IMR-90 (cell line): ENCODE measurements around the gene NR4A2. TPM values are rescaled to one million over a fixed set of nuclear protein-coding genes. Genes with fewer than 3 reads are reported as not detected.

Experiments used
- ATAC-seq: fragments of 200-7000 bp; cut with Tn5 transposase; 2 replicates; pipeline ENCODE4 v1.9.1; 2020; ENCODE audit warnings: low read depth, mild to moderate bottlenecking, moderate library complexity
- BruUV-seq: library from RNA; stranded (reverse); fragments of 400-500 nt; replicated peaks from 2 replicates; lab custom pipeline; 2021; lab: Mats Ljungman, UMichigan
- CTCF ChIA-PET: fragments of 300-600 bp; formaldehyde crosslinking; extraction: SDS; loops from one replicate; lab custom pipeline; 2021; ENCODE audit warnings: antibody characterized with exemption; lab: Yijun Ruan, JAX
- POLR2A ChIA-PET: fragments of 300-600 bp; sonication (Branson Sonifier 250); formaldehyde crosslinking; loops from one replicate; lab custom pipeline; 2022; ENCODE audit warnings: antibody characterized with exemption; ENCODE audit not compliant: unreplicated experiment; lab: Charles Lee
- DNase-seq: peaks from one replicate; pipeline ENCODE4 v3.0.0; 2013
- H2AFZ ChIP-seq: replicated peaks from 2 replicates; pipeline ENCODE3; 2013; ENCODE audit warnings: low read length, mild to moderate bottlenecking; ENCODE audit not compliant: poor library complexity
- H2AK5ac ChIP-seq: 2 replicates; pipeline ENCODE4 v1.6.1; 2013; ENCODE audit warnings: low read depth, low read length, inconsistent platforms
- H2AK9ac ChIP-seq: replicated peaks from 2 replicates; pipeline ENCODE3; 2013; ENCODE audit warnings: mild to moderate bottlenecking, low read depth, low read length, moderate library complexity; ENCODE audit not compliant: poor library complexity
- H2BK120ac ChIP-seq: 2 replicates; pipeline ENCODE4 v1.6.1; 2013; ENCODE audit warnings: low read depth, low read length, inconsistent platforms
- H2BK15ac ChIP-seq: 3 replicates; pipeline ENCODE4 v1.6.1; 2013; ENCODE audit warnings: low read depth, low read length, inconsistent platforms
- H2BK20ac ChIP-seq: 2 replicates; pipeline ENCODE4 v1.6.1; 2013; ENCODE audit warnings: low read depth, mild to moderate bottlenecking, inconsistent platforms, low read length, moderate library complexity
- H2BK5ac ChIP-seq: 2 replicates; pipeline ENCODE4 v1.6.1; 2013; ENCODE audit warnings: mild to moderate bottlenecking, low read depth, low read length, inconsistent platforms; ENCODE audit not compliant: poor library complexity, severe bottlenecking
- H3K14ac ChIP-seq: replicated peaks from 2 replicates; pipeline ENCODE4 v1.6.1; 2013; ENCODE audit warnings: low read depth, low read length, inconsistent platforms
- H3K18ac ChIP-seq: 2 replicates; pipeline ENCODE4 v1.6.1; 2013; ENCODE audit warnings: low read depth, low read length, control low read depth
- H3K23ac ChIP-seq: 2 replicates; pipeline ENCODE4 v1.6.1; 2013; ENCODE audit warnings: low read depth, low read length, inconsistent platforms
- H3K27ac ChIP-seq: 2 replicates; pipeline ENCODE4 v1.5.1; 2013; ENCODE audit warnings: mild to moderate bottlenecking, control low read depth, low read length; ENCODE audit not compliant: insufficient read depth
- H3K27me3 ChIP-seq: 2 replicates; pipeline ENCODE4 v1.6.1; 2013; ENCODE audit warnings: low read length; ENCODE audit not compliant: control insufficient read depth, insufficient read depth
- H3K36me3 ChIP-seq: 2 replicates; pipeline ENCODE4 v1.6.1; 2013; ENCODE audit warnings: low read length, mixed read lengths; ENCODE audit not compliant: control insufficient read depth, insufficient read depth
- H3K4ac ChIP-seq: 2 replicates; pipeline ENCODE4 v1.6.1; 2013; ENCODE audit warnings: low read depth, low read length, inconsistent platforms
- H3K4me1 ChIP-seq: 2 replicates; pipeline ENCODE4 v1.6.1; 2013; ENCODE audit warnings: low read length, mixed read lengths; ENCODE audit not compliant: control insufficient read depth, insufficient read depth
- H3K4me2 ChIP-seq: 2 replicates; pipeline ENCODE4 v1.6.1; 2013; ENCODE audit warnings: low read depth, mild to moderate bottlenecking, control low read depth, low read length, moderate library complexity
- H3K4me3 ChIP-seq: 2 replicates; pipeline ENCODE4 v1.5.1; 2013; ENCODE audit warnings: low read depth, mild to moderate bottlenecking, control low read depth, low read length, moderate library complexity; ENCODE audit not compliant: insufficient read depth
- H3K56ac ChIP-seq: 2 replicates; pipeline ENCODE4 v1.6.1; 2013; ENCODE audit warnings: low read length, inconsistent platforms; ENCODE audit not compliant: insufficient read depth; ENCODE audit errors: extremely low read depth
- H3K79me1 ChIP-seq, 2 experiments: 2 replicates each; pipeline ENCODE4 v1.6.1; 2013; ENCODE audit warnings: low read length in 2 of 2, inconsistent platforms in 1 of 2, low read depth in 1 of 2
- H3K9ac ChIP-seq: 2 replicates; pipeline ENCODE4 v1.6.1; 2013; ENCODE audit warnings: low read depth, low read length, control low read depth
- H3K9me1 ChIP-seq: 2 replicates; pipeline ENCODE4 v1.6.1; 2013; ENCODE audit warnings: low read length, inconsistent platforms; ENCODE audit not compliant: insufficient read depth
- H3K9me3 ChIP-seq: 2 replicates; pipeline ENCODE4 v1.6.1; 2013; ENCODE audit warnings: low read length; ENCODE audit not compliant: control insufficient read depth, insufficient read depth
- H4K20me1 ChIP-seq: 2 replicates; pipeline ENCODE4 v1.6.1; 2013; ENCODE audit warnings: low read length, inconsistent platforms; ENCODE audit not compliant: insufficient read depth
- H4K5ac ChIP-seq: 2 replicates; pipeline ENCODE4 v1.6.1; 2013; ENCODE audit warnings: mild to moderate bottlenecking, low read depth, low read length, control low read depth
- H4K8ac ChIP-seq, 2 experiments: 2 replicates each; pipeline ENCODE4 v1.6.1; 2013; ENCODE audit warnings: low read depth in 2 of 2, low read length in 2 of 2, control low read depth in 1 of 2, inconsistent platforms in 1 of 2
- H4K91ac ChIP-seq: 2 replicates; pipeline ENCODE4 v1.6.1; 2013; ENCODE audit warnings: low read depth, low read length, inconsistent platforms; ENCODE audit not compliant: insufficient read depth
- CHD1 ChIP-seq: IDR thresholded peaks from 2 replicates; pipeline ENCODE4 v1.6.1; 2012; ENCODE audit warnings: low read depth, low read length, improper control_type of control experiment
- FOS ChIP-seq: fragments of 150-350 bp; IDR thresholded peaks from 2 replicates; pipeline ENCODE4 v1.6.1; 2016; ENCODE audit warnings: low read depth, low read length
- MAFK ChIP-seq: IDR thresholded peaks from 2 replicates; pipeline ENCODE4 v1.6.1; 2012; ENCODE audit warnings: low read depth, low read length, improper control_type of control experiment
- MAZ ChIP-seq: IDR thresholded peaks from 2 replicates; pipeline ENCODE4 v1.6.1; 2012; ENCODE audit warnings: low read depth, mild to moderate bottlenecking, low read length, improper control_type of control experiment, moderate library complexity, borderline replicate concordance
- MXI1 ChIP-seq: IDR thresholded peaks from 2 replicates; pipeline ENCODE4 v1.6.1; 2012; ENCODE audit warnings: low read depth, mild to moderate bottlenecking, low read length, moderate library complexity, borderline replicate concordance
- NFE2L2 ChIP-seq: fragments of 150-350 bp; IDR thresholded peaks from 2 replicates; pipeline ENCODE4 v1.6.1; 2016; ENCODE audit warnings: low read depth, mild to moderate bottlenecking, low read length
- POLR2A ChIP-seq: IDR thresholded peaks from 2 replicates; pipeline ENCODE4 v1.6.1; 2012; ENCODE audit warnings: mild to moderate bottlenecking, low read depth, low read length
- RAD21 ChIP-seq: IDR thresholded peaks from 2 replicates; pipeline ENCODE4 v1.6.1; 2012; ENCODE audit warnings: low read length, improper control_type of control experiment
- RFX5 ChIP-seq: IDR thresholded peaks from 2 replicates; pipeline ENCODE4 v1.8.0; 2012; ENCODE audit warnings: low read depth, mild to moderate bottlenecking, low read length, moderate library complexity
- SMC3 ChIP-seq: fragments of 150-350 bp; IDR thresholded peaks from 2 replicates; pipeline ENCODE4 v1.6.1; 2016; ENCODE audit warnings: low read depth, mild to moderate bottlenecking, antibody characterized with exemption, low read length, moderate library complexity
- WGBS, 2 experiments: methylation state at CpG; one replicate each; pipeline versions ENCODE4 v1.1.5 to v1.1.7; 2013; ENCODE audit warnings: missing lambda C conversion rate in 2 of 2; ENCODE audit not compliant: insufficient read length in 1 of 2; ENCODE audit errors: extremely low coverage in 2 of 2; 5-methylcytosine and 5-hydroxymethylcytosine counted together
- dilution Hi-C: fragments of 300-500 bp; cut with HindIII; formaldehyde crosslinking; loops from one replicate; pipeline ENCODE4 v1.14.3; 2018; ENCODE audit warnings: low sequenced_read_pairs; ENCODE audit not compliant: unreplicated experiment
- in situ Hi-C: fragments of 300-500 bp; cut with MboI; formaldehyde crosslinking; loops from 3 replicates; pipeline ENCODE4 v1.14.3; 2019; ENCODE audit warnings: low sequenced_read_pairs, inconsistent platforms, mixed read lengths
- intact Hi-C: fragments of 100-400 bp; cut with micrococcal nuclease; formaldehyde crosslinking; loops from 2 replicates; pipeline ENCODE4 v1.10.0; 2022
- polyA plus RNA-seq, 3 experiments: library from polyadenylated mRNA; depleted of rRNA; stranded (reverse); fragments of >200 nt; gene quantifications; 2 replicates each; pipeline ENCODE4 v1.2.3, GENCODE V29; 2012; ENCODE audit warnings: low replicate concordance in 1 of 3
- total RNA-seq: library from RNA; depleted of rRNA; stranded (reverse); fragments of >200 nt; gene quantifications from 2 replicates; pipeline ENCODE4 v1.2.3, GENCODE V29; 2012
- TF ChIP-seq, protein P1 (sequence below): fragments of 150-350 bp; IDR thresholded peaks from 2 replicates; pipeline ENCODE4 v1.6.1; 2016; ENCODE audit warnings: low read depth, mild to moderate bottlenecking, low read length, moderate library complexity, borderline replicate concordance
- TF ChIP-seq, protein P2 (sequence below): conservative IDR thresholded peaks from 2 replicates; pipeline ENCODE4 v1.5.1; 2012; ENCODE audit warnings: mild to moderate bottlenecking, low read depth, low read length, improper control_type of control experiment

The NR4A2 gene
- total and polyA plus RNA-seq, 2 of the 4 experiments (the other 2 are of a cell fraction) = 0.72 to 2.3 TPM

DNA sequence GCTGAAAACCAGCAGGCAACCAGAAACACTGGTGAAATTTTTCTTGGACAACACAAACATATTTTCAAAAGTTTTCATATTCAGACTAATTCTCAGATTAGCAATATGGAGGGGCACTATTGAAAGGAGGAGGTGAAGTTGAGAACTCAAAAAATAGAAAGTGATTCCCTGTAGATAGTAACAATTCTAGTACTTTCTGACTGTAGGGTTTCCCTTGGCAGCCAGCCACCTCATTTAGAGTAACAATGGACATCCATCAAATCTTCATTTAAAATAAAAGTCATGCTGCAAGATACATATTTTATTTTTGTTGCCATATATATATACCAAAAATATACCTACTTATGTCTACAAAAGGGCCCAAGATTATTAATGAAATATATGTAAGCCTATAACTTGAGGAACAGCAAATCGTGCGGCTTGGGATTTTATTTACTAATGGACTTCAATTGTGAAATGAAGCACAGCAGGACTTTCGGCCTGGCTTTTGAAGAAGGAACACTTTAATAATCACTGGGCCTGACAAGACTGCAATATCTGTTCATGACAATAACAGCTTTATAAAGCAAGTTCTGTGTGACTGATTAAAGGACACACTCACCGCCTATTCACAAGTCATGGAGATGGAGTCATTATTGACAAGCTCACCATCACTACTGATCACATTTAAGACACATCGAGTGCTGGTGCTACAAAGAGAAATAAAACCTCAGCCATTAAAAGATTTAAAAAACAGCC lies 6.8 kb upstream of the NR4A2 start:
- BruUV-seq = no TSS peak
- no peaks in the 10 kb centered on the region for H3K36me3 ChIP-seq
- no peak overlapping the region for H3K56ac ChIP-seq
- POLR2A ChIA-PET = no interaction called here
- no peak overlapping the region for H4K91ac ChIP-seq
- H4K20me1 ChIP-seq = no peaks in the 10 kb centered on the region
- dilution Hi-C loops = no loop called here
- H4K8ac ChIP-seq = no peak overlapping the region
- intact Hi-C loops = loop anchor here (10.0 kb wide), 2 partner anchors 126 to 476 kb away; no protein-coding TSS in a partner anchor
- H3K27me3 ChIP-seq = no peaks in the 10 kb centered on the region
- DNase-seq = no peak
- H2BK20ac ChIP-seq = no peak overlapping the region
- H3K27ac ChIP-seq = no peak overlapping the region
- H2BK15ac ChIP-seq = no peak overlapping the region
- no peaks in the 10 kb centered on the region for H3K9me1 ChIP-seq
- peaks cover 8 to 13% of the 10 kb centered on the region in 2 experiments; a peak in 3 of 4 replicates for H3K79me1 ChIP-seq
- H3K4me2 ChIP-seq = no peak overlapping the region
- H2BK120ac ChIP-seq = no peak overlapping the region
- no peaks in the 10 kb centered on the region for H3K4me1 ChIP-seq
- H3K18ac ChIP-seq = no peak overlapping the region
- H2AFZ ChIP-seq = no peak overlapping the region
- H3K14ac ChIP-seq = no peak overlapping the region
- no peak overlapping the region for H2BK5ac ChIP-seq
- CTCF ChIA-PET = no interaction called here
- no peak overlapping the region for H2AK5ac ChIP-seq
- no peak overlapping the region for H2AK9ac ChIP-seq
- TF ChIP-seq FOS (no peak), MXI1 (no peak), POLR2A (no peak), RFX5 (no peak), MAZ (no peak), RAD21 (no peak), MAFK (no peak), SMC3 (no peak), CHD1 (no peak), NFE2L2 (no peak)
- TF ChIP-seq, protein P1, sequence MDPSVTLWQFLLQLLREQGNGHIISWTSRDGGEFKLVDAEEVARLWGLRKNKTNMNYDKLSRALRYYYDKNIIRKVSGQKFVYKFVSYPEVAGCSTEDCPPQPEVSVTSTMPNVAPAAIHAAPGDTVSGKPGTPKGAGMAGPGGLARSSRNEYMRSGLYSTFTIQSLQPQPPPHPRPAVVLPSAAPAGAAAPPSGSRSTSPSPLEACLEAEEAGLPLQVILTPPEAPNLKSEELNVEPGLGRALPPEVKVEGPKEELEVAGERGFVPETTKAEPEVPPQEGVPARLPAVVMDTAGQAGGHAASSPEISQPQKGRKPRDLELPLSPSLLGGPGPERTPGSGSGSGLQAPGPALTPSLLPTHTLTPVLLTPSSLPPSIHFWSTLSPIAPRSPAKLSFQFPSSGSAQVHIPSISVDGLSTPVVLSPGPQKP = no peak
- TF ChIP-seq, protein P2, sequence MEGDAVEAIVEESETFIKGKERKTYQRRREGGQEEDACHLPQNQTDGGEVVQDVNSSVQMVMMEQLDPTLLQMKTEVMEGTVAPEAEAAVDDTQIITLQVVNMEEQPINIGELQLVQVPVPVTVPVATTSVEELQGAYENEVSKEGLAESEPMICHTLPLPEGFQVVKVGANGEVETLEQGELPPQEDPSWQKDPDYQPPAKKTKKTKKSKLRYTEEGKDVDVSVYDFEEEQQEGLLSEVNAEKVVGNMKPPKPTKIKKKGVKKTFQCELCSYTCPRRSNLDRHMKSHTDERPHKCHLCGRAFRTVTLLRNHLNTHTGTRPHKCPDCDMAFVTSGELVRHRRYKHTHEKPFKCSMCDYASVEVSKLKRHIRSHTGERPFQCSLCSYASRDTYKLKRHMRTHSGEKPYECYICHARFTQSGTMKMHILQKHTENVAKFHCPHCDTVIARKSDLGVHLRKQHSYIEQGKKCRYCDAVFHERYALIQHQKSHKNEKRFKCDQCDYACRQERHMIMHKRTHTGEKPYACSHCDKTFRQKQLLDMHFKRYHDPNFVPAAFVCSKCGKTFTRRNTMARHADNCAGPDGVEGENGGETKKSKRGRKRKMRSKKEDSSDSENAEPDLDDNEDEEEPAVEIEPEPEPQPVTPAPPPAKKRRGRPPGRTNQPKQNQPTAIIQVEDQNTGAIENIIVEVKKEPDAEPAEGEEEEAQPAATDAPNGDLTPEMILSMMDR = no peak
- H3K9me3 ChIP-seq = no peaks in the 10 kb centered on the region
- no peak overlapping the region for H3K4ac ChIP-seq
- 100% methylated on average over 1 of the region's 5 CpGs; no CpG with 5 or more reads in 1 of the 2 experiments for WGBS, 2 experiments
- H3K9ac ChIP-seq = no peak overlapping the region
- ATAC-seq = no peak
- in situ Hi-C loops = loop anchor here (25.0 kb wide), 3 partner anchors 248 to 1523 kb away; no protein-coding TSS in a partner anchor
- no peak overlapping the region for H3K4me3 ChIP-seq
- H4K5ac ChIP-seq = no peak overlapping the region
- peak overlapping the region; percentile 38; the same call in 1 of the 2 replicates for H3K23ac ChIP-seq
